Left lobe of liver (tissue), 2 donors: ENCODE measurements around the gene PDGFC. TPM values are rescaled to one million over a fixed set of nuclear protein-coding genes. Genes with fewer than 3 reads are reported as not detected.

Experiments
- ATAC-seq: fragments of 200-7000 bp; cut with Tn5 transposase; one replicate; pipeline ENCODE4 v1.9.1; 2020; ENCODE audit warnings: mild to moderate bottlenecking, moderate library complexity
- DNase-seq: peaks from one replicate; pipeline ENCODE4 v3.0.0-alpha.2; 2020; ENCODE audit warnings: low spot score
- total RNA-seq: library from RNA; stranded (reverse); gene quantifications from one replicate; pipeline ENCODE4 v1.2.1, GENCODE V29; 2021
- donor health status: DM: no; HTN: no; CAD: no; lungs with moderate emphysema.
- donor health status: DM: no; HTN: yes; CAD: no.

PDGFC gene
- total RNA-seq, 1 donor from 2014 or later = 9.1 TPM

DNA sequence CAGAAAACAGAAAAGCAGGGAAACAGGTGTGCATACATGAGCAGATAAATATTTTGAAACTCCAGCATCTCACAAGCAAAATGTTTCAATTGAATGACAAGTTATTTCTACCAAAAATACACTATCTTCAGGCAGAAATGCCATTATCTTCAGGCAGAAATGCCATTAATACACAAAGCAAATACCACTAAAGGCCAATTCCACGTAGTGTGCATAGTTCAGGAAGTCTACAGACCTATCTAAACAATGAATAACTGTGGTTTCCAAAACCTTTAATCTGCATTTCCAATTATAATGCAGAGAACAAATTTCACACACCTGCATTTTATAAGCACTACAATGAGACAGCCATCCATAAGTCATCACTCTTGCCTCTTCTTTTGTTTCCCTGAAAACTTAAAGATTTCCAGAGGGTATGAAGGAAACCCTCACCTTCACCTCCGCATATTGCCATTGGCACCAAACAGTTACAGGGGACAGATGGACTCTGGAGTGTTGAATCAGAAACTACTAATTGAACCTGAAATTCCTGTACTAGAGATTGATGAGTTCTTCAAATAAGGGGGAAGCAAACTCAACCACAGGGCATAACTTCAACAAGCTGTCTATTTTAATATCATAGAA, 179.0 kb downstream of the PDGFC start:
- DNase-seq (no peak), ATAC-seq (no peak)

DNA sequence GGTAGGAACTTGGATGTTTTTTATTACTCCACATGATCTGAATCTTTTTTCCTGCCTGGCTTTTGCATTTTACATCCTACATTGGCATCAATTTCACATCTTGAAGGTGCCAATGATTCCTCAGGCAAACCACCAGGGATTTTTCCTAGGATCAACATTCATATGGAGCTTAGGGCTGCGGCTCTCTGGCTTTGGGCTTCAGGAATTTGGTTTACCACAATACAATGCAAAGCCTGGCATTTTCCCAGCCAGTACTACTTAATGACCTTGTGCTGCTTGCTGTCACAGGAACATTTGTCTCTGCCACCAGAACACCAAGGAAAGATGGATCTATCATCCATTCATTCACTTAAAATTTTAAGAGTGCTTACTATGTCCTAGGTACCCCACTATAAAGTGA, 180.7 kb downstream of the PDGFC start:
- no peak for ATAC-seq
- no peak for DNase-seq

DNA sequence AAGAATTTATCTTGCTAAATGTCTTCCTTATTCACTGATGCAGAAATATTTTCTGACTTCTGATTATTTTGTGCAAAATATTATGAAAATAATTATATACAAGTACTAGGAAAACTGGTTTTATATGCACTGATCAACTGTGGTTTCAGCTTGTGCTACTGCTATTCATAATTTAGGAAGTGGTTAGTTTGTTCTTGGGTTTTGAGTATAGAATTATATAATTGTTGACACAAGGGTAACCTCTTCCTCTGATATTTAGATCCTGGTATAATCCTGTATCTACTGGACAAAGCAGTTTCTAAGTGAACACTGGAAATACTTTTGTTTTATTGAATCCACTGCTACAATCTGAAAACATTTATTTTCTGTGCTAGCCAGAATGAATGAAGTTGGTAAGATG, 182.8 kb downstream of the PDGFC start:
- no peak for ATAC-seq
- DNase-seq = no peak

DNA sequence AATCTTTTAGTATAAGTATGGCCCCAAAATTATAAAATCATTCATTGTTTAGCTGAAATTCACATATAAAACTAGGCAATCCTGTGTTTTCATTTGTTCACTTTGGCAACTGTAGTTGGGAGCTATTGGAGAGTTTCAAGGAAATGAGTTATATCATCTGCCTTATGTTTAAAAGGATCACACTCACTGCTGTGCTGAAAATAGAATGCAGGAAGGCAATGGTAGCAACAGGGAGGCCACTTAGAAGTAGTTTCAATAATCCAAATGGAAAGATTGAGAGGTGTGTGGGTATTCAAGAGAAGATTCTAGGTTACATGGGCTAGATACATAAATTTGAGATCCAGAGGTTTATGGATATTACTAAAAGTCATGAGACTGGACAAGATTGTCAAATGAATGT, 184.9 kb downstream of the PDGFC start:
- DNase-seq (no peak), ATAC-seq (no peak)

DNA sequence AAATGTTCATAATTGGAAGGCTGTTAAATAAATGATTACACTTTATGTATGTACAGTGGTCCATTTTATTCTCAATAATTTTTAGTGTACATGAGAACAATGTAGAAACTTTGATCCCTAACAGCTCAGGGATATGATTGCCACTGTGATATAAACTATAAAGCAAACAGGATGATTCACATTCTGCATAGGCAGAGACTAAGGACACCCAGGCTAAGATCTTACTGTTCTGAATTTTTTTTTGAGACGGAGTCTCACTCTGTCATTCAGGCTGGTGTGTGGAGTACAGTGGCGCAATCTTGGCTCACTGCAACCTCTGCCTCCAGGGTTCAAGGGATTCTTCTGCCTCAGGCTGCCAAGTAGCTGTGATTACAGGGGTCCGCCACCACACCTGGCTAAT, 186.6 kb downstream of the PDGFC start:
- ATAC-seq (no peak), DNase-seq (no peak)

DNA sequence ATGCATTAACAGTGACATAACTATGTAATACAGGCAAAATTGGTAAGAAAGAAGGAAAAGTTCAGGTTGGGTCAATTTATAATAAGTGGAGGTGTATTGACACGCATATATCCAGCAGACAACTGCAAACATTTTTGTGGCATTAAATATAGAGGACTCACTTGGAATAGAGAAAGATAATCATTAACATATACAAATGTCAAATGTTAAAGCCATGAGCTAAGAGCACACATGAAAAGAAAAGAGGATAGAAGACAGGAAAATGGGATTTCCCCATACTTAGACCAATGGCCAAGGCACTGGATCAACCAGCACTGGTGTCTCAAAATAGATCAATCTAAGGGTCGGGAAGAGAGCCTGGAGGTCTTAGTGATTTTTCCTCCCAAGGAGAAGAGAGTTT, 187.6 kb downstream of the PDGFC start:
- no peak for DNase-seq
- ATAC-seq = no peak

DNA sequence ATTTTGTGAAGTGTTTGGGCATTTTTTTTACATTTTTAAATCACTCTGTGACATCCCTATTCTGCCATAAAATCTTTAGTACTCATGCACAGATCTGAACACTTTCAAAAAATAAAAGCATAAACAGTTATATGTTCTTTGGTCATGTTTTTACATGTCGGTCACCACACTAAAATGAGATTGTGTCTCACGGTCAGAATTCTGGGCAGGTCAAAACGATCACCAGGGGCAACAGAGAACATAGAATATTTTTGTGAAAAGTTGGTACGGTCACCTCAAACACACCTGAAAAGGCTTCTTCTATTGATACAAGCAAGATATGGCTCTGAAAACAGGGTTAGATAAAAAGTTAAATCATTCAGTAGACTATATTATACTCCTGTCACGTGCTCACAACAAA, 189.1 kb downstream of the PDGFC start:
- DNase-seq = no peak

DNA sequence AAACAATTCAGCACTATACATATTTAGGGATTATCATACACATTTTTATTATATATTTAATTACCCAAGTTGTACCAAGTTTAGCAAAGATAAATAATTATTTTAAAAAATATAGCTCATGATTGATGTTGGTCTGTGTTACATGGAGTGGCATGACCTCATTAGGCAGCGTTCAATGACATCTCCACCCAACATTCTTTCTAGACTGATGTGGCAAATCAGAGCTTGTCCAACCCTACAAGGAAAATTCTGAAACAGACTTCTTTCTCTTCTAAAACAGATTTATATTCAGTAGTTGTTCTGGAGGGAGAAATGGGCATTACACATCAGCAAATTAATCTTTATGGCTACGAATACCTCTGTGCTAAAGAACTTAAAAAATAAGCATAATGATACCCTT, 189.7 kb downstream of the PDGFC start:
- ATAC-seq = no peak

More for the DNA sequence above, 189.1 kb downstream of the PDGFC start:
- no peak for ATAC-seq

DNA sequence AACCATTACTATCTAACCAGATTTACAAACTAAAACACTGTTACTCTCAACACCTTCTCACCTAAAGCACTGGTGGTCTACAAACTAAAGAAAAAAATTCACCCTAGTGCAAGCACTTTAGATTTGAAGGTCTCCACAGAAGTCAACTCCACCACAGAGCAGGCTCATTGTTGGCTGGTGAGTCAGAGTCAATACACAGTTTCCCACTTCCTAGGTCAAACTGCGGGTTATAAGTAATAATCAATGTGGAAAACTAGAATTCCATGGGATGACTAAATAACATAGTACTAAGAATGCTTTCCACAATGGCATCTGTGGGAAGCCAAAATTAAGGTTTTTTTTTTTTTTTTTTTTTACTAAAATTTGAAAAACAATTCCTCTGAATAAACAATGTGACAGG, 191.8 kb downstream of the PDGFC start:
- ATAC-seq (no peak), DNase-seq (no peak)

More for the DNA sequence above, 189.7 kb downstream of the PDGFC start:
- DNase-seq = no peak

DNA sequence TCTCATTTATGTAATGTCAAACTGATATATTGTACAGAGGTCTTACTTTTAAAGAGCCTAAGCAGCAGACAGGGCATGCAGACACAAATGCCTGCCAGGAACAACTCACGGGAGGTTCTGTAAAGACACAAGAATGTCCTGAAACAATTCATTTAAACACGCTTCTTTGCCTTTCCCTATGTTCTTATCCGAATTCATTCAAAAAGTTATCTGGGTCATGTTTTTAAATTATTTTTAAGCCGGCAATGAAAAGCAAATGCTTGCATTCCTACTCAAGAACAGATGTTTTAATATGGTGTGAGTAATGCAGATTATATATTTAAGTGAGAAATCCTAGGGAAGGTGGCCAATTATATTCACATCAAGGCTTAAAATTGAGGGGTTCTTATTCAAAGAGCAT, 192.6 kb downstream of the PDGFC start:
- DNase-seq (no peak), ATAC-seq (no peak)

DNA sequence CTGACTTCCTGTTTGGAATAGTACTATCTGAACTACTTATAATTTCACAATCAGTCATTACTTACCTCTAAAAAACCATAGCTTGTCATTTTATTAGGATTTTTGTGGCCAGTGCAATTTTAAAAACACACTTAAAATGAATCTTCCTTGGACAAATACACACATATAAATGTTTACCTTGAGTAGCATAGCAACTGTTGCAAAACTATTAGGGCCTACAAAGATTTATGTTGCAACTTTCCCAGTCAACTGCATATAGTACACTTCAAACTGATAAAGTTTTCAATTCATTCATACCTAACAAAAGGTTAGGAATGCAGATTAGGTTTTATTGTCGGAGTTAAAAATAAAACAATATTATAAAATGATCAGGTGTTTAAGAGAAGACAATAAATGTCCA, 193.0 kb downstream of the PDGFC start:
- DNase-seq (no peak), ATAC-seq (no peak)

DNA sequence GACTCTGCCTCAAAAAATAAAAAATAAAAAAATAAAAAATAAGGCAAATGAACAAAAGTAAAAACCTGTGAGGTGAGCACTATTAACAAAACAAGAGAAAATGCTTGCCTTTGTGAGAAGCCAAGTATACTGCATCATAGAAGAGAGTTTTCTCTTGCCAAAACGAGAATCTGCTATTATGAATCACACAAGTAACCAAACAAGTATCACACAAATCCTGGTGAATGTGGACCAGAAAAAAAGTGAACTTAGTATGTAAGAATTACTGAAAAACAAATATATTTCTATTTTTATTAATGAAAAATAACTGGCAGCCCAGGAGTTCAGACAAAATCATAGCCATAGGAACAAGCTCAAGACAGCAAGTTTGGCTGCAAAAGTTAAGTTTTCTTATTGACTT, 193.5 kb downstream of the PDGFC start:
- DNase-seq (no peak), ATAC-seq (no peak)

DNA sequence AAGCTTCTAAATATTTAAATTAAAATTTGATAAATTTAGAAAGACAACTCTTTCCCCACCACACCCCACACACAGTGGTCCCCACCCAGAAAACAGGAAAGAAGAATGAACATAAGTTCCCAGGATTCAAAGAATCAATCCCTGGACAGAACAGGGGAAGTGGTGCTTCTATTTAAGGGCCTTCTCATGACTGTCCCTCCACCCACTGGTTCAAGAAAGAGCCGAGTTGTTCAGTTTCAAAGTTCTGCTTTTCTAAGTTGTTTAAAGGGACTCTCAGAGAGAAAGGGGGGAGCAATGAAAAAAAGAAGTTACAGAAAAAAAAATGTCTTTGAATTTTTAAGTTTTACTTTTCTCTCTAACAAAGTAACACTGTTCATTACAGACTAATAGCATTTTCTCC, 195.8 kb downstream of the PDGFC start:
- DNase-seq (no peak), ATAC-seq (no peak)

DNA sequence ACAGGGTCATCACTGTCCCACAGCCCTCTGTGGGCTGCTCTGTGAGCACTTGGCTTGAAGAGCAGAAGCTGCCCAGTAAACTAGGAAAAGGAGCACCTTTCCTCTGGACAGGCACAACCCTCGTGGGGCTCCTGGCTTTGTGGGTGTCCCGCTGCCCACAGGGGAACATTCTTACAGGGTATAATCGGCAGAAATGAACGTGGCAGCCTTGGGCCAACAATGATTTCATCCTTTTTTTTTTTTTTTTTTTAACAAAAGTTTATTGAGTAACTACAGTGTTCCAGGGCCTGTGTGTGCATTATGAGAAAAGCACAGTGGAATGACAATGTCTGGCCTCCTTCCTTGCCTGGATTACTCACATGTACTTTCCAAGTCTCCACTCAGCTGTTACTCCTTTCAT, 197.2 kb downstream of the PDGFC start:
- ATAC-seq (no peak), DNase-seq (no peak)

DNA sequence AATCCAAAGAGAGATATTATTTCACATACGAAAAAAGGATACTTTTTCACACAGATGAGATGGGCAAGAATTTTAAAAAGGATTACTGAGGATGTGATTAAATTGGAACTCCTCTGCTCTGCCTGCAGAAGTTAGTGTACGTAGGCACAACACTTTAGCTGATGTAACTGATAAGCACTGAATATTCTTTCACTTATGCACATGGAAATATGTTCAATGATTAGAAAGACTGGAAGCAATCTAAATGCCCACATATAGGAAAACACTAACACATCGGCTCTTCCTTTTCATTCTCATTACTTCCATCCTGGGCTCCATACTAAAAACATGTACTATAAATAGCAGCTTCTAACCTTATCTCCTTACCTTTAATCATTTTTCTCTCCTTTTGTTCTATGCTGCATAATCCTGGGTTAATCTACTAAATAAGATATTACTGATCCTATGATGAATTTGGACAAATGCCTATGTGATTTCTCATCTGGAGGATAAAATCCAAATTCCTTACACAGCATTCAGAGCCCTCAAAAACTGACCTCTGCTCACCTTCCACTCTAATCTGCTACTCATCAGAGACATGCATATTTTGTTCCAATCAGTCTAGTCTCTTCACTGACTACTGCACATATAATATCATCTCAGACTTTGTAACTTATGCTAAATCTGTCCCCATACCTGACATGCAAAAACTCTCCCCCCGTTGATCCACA, 197.8 kb downstream of the PDGFC start:
- DNase-seq = no peak
- no peak for ATAC-seq

DNA sequence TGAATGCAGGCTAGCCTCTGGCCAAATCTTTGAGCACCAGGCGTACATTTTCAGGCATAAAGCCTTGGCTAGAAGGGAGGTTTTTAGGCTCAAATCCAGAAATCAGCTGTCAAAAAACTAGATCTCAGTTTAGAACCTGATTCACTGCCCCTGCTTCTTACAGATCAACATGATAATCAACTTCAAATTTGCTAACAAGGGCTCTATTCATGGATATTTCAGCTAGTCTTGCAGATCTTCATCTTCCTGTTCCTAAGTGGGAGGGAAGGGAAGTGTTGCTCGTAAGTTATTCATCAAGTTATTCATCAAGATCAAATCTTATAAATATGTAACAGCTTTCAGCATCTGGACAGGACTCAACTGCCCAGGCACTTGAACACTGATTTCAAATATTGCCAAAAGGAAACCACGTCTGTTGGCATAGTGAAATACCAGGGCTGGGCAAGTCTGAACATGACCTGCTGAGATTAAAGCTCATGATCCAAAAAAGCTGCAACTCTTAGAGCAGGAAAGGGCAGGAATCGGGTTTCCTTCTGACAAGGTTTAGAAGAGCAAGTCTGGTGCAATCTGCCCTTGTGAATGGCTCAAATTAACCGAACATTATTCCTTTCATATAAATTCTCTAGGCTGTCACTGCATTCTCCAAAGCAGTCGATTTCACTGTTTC, 200.3 kb downstream of the PDGFC start:
- DNase-seq (no peak), ATAC-seq (peak; percentile 81)

DNA sequence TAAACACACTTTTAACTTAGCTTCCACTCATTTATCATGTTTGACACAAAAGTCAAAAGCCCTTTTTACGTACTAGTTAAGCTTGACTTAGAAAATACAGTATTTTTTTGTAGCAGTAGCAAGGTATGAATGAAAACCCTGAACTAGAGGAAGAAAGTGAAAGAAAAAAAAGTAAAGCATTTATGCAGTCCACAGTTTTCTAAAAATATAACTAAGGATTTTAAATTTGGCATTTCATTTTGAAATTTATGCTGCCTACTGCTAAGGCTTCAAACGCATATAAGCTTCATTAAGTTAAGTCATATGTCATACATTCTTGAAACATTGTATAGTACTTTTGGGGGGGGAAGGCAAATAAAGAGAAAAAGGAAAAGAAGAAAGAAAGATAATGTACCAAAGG, 201.5 kb downstream of the PDGFC start:
- ATAC-seq (no peak), DNase-seq (no peak)

DNA sequence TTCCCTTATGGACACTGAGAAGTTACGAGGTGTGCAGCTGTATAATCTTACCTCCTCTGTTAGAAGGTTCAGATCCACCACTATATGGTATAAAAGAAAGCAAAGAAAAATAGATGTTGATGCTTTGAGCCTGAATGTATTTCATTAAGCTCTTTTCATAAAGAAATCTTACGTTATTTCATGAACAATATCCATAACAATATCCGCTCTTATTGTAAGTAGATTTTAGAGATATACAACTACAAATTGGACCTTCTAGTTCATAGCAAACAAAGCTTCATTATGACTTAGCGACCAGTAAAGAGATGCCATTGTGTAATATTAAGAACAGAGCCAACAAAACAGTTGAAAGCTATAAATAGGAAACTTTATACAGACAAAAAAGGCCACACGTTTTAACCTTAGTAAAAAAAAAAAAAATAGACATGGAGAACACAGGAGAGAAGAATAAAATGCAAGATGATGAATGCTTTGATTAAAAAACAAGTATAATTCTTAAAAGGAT, 203.6 kb downstream of the PDGFC start:
- no peak for DNase-seq

DNA sequence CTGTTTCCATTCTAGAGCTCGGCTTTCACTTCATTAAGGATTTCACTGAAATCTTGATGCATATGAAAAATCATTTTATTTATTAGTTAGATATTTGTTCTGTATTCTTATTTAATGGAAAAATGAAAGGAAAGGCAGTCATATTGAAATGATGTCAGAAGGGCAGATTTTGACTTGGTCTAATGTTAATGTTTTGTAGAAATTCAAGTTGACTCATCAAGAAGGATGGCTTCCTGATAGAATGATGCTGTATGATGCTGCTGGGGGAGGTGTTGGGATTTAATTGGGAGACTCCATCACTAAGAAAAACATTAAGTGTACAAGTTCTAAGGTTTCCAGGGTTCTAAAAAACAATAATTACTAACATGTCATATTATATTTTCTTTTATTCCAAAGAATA, 204.8 kb downstream of the PDGFC start:
- no peak for DNase-seq
- ATAC-seq = no peak

More for the DNA sequence above, 203.6 kb downstream of the PDGFC start:
- no peak for ATAC-seq

DNA sequence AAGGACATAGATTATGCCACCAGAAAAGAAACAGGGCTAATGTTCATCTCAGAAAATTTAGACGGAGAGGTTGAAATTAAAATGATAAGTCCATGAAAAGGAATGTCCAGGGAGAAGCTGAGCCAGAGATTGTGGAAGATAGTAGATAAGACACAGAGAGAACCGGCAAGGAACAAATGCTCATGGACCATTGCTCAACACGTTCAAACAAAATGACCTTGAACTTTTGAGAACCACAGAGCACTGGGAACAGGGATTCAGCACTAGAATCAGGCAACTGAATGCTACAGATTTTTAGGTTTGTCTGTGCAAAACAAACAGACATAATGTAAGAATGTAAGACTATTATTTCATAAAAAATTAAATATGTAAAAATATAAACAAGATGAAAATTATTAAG, 206.3 kb downstream of the PDGFC start:
- ATAC-seq (peak; percentile 66), DNase-seq (no peak)

DNA sequence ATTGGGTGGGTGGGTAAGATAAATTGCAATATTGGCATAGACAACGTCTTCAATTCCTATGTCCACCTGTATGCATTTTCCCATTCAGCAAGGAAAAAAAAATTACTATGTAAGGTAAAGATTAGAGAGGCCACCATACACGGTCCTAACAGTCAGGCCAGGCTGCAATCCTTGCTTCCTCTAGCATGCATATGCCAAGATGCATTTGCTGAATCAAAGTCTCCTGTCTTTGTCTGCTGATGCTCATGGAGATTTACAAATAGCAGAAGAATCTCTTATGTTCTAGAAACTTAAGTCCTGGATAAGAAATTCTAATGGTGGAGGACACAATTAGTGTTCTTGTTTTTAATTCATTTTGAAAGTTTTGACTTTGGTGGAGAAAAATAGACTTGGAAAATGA, 206.8 kb downstream of the PDGFC start:
- ATAC-seq (no peak), DNase-seq (no peak)

DNA sequence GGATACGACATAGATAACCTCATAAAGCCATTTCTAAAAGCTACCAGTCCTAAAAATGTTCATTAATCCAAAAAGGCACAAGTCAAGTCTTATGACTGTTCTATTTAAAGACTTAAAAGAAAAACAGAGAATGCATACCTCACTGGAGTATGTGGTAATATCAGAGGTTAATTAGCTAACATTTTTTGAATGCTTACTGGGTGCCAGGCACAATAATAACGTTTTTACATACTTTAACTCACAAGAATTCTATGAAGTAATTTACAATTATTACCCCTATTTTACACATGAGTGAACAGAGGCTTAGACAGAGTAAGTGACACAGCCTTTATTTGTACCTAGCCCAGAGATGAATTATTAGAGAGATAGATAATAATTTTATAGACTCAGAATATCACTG, 207.5 kb downstream of the PDGFC start:
- ATAC-seq (no peak), DNase-seq (no peak)
